NCI-H1436 treated with DMSO at 0.1 percent for 48 hours (cell line): Measurements from ENCODE around the gene DRD4.

Source experiments
- DNase-seq: peaks from one replicate; lab custom pipeline; 2025; lab: John Stamatoyannopoulos, UW

The DRD4 gene

GRCh38 chr11:636511-637332 is at the start of gene DRD4:
DRD4 (plus strand) TSS chr11:637269; CDS start chr11:637305, 36 bp downstream.
- no peak for DNase-seq

GRCh38 chr11:587546-587945 is 49.5 kb upstream of the DRD4 start:
- DNase-seq, result no peak

GRCh38 chr11:587978-588380 is 49.1 kb upstream of the DRD4 start:
- DNase-seq, result no peak

- no peak for DNase-seq
Observed at GRCh38 chr11:589798-590197, 47.3 kb upstream of the DRD4 start.

- no peak for DNase-seq
Observed at GRCh38 chr11:590997-591396, 46.1 kb upstream of the DRD4 start.

- no peak for DNase-seq
Observed at GRCh38 chr11:592501-592900, 44.6 kb upstream of the DRD4 start.

- DNase-seq, result no peak
Observed at GRCh38 chr11:592918-593317, 44.2 kb upstream of the DRD4 start.

GRCh38 chr11:593347-593746 is 43.7 kb upstream of the DRD4 start:
- no peak for DNase-seq

GRCh38 chr11:595400-595799 is 41.7 kb upstream of the DRD4 start:
- DNase-seq, result no peak

- DNase-seq, result no peak
Observed at GRCh38 chr11:596374-596773, 40.7 kb upstream of the DRD4 start.

- DNase-seq, result no peak
Observed at GRCh38 chr11:597166-597725, 39.8 kb upstream of the DRD4 start.

- no peak for DNase-seq
Observed at GRCh38 chr11:598005-598680, 38.9 kb upstream of the DRD4 start.

- no peak for DNase-seq
Observed at GRCh38 chr11:601573-602245, 35.4 kb upstream of the DRD4 start.

GRCh38 chr11:603154-603553 is 33.9 kb upstream of the DRD4 start:
- DNase-seq, result no peak

GRCh38 chr11:605286-606129 is 31.6 kb upstream of the DRD4 start:
- DNase-seq, result no peak

GRCh38 chr11:606245-606644 is 30.8 kb upstream of the DRD4 start:
- DNase-seq, result no peak

GRCh38 chr11:607020-607780 is 29.9 kb upstream of the DRD4 start:
- DNase-seq, result no peak

- DNase-seq, result no peak
Observed at GRCh38 chr11:607971-608659, 29.0 kb upstream of the DRD4 start.

- no peak for DNase-seq
Observed at GRCh38 chr11:608791-609251, 28.2 kb upstream of the DRD4 start.

GRCh38 chr11:609341-609811 is 27.7 kb upstream of the DRD4 start:
- DNase-seq, result no peak
